ENCODE results near the gene IRF4.

- TF ChIP-seq POLR2A (IDR thresholded peaks at IDR 0.05; ENCODE audit: low read depth, low read length): peak; percentile 81
- peak; percentile 93 for TF ChIP-seq POLR2AphosphoS5 (IDR thresholded peaks at IDR 0.05; ENCODE audit: low read depth, low read length)
- no peak for TF ChIP-seq TAF1 (IDR thresholded peaks at IDR 0.05; ENCODE audit: borderline replicate concordance, low read depth, low read length)
These were observed 19.2 kb downstream of the IRF4 start for GRCh38 chr6:410555-411395.
